Erythroblast (primary cell): ENCODE results near the gene SSTR3.

ENCODE experiments used
- GATA1 ChIP-seq: IDR thresholded peaks from 2 replicates; pipeline ENCODE4 v1.6.1; 2011; ENCODE audit warnings: low read depth, mild to moderate bottlenecking, control low read depth, low read length, moderate library complexity
- POLR2A ChIP-seq: IDR thresholded peaks from 2 replicates; pipeline ENCODE4 v1.6.1; 2011; ENCODE audit warnings: mild to moderate bottlenecking, low read length

- TF ChIP-seq POLR2A (no peak), GATA1 (no peak)
These were observed 20.1 kb downstream of the SSTR3 start for GRCh38 chr22:37192204-37192603.
